GOT3 (cell line): Measurements from ENCODE around the gene AFF4.
"Not testable (repeated sequence)": the region's sequence is repeated elsewhere in the genome, so short reads cannot be mapped to it uniquely, and the experiment has no call there.

ENCODE experiments used
- DNase-seq: peaks from one replicate; lab custom pipeline; 2025; ENCODE audit warnings: mixed read lengths; lab: John Stamatoyannopoulos, UW

The AFF4 gene, protein sequence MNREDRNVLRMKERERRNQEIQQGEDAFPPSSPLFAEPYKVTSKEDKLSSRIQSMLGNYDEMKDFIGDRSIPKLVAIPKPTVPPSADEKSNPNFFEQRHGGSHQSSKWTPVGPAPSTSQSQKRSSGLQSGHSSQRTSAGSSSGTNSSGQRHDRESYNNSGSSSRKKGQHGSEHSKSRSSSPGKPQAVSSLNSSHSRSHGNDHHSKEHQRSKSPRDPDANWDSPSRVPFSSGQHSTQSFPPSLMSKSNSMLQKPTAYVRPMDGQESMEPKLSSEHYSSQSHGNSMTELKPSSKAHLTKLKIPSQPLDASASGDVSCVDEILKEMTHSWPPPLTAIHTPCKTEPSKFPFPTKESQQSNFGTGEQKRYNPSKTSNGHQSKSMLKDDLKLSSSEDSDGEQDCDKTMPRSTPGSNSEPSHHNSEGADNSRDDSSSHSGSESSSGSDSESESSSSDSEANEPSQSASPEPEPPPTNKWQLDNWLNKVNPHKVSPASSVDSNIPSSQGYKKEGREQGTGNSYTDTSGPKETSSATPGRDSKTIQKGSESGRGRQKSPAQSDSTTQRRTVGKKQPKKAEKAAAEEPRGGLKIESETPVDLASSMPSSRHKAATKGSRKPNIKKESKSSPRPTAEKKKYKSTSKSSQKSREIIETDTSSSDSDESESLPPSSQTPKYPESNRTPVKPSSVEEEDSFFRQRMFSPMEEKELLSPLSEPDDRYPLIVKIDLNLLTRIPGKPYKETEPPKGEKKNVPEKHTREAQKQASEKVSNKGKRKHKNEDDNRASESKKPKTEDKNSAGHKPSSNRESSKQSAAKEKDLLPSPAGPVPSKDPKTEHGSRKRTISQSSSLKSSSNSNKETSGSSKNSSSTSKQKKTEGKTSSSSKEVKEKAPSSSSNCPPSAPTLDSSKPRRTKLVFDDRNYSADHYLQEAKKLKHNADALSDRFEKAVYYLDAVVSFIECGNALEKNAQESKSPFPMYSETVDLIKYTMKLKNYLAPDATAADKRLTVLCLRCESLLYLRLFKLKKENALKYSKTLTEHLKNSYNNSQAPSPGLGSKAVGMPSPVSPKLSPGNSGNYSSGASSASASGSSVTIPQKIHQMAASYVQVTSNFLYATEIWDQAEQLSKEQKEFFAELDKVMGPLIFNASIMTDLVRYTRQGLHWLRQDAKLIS

DNA sequence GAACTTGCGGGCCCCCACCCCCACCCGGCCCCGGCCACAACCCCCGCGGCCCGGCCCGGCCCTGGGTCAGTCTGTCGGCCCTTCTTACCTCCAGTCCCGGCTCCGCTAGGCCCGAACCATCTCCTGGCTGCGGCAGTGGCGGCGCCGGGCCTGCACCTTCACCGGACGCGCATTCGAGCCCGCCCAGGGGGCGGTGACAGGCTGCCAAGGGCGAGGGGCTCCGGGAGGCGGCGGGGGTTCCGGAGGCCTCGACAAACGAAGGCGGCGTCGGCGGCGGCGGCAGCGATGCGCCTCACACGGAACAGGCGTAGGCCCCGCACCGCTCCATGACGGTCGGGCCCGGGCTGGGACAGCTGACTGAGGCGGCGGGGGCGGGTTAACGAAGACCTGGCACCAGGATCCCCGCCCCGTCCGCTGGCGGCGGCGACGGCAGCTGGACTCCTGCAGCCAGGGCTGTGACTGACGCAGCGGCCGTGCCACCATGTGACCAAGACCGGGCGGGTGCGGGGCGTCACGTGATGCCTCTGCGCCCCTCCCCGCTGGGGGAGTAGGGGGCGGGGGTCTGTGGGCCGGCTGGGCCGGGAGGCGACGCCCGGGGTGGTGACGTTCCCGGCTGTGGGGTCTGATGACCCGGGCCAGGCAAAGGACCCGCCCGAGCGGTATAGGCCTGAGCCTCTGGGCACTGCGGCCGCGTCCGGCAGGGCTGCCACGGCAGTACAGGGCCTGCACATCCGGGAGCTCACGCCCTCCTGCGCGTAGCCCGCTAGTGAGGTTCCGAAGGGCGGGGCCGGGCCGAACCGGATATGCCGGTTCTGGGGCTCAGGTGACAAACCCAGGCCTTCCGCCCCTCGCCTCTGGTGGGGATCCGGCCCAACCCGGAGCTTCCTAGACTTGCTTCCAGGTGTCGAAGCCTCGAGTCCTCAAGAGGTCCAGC, at the start of gene AFF4:
TSS of gene AFF4 (minus strand) at position 464 of the 934 bp plus-strand sequence. CDS start 26,445 bp downstream, outside the sequence.
- DNase-seq = peak; percentile 99

DNA sequence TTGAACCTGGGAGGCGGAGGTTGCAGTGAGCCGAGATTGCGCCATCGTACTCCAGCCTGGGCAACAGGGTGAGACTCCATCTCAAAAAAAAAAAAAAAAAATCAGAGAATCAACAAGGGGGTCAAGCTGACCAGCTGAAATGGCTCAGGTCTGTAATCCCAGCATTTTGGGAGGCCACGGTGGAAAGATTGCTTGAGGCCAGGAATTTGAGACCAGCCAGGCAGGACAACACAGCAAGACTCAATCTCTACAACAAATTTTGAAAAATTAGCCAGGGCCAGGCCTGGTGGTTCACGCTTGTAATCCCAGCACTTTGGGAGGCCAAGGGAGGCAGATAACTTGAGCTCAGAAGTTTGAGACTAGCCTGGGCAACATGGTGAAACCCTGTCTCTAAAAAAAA, 45.0 kb upstream of the AFF4 start:
- not testable (repeated sequence) for DNase-seq

DNA sequence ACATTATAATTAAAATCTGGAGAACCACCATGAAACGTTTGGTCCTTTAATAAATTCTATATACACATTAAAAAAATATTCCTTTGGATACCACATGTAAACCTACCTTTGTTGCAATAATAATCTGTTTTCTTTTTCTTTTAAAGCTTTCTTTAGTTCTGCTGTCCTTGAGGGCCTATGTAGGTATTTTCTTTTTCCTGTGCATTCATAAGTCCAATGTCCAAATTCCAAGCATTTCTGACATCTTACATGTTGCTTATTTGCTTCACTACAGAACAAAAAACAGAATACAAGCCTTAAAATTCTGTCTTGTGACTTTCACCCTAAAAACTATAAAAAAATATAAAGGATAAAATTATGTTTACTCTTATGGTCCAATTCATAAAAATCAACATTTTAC, 43.2 kb upstream of the AFF4 start:
- no peak for DNase-seq

DNA sequence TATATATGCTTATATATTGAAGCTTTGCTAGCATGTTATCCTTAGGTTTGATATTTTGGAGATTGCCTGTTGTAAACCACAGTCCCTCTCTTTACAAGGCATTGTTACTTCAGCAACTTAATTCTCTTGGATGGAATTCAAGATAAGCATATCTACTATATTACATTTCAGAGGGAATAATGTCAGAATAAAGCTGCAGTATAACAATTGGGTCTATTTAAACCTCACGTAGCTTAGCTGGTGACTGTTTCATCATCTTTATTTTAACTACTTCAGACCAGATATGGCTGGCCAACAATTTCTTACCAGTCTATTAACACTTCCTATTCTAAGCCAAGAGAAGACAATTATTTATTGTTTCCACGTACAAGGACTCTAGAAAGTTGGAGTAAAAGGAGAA, 35.8 kb upstream of the AFF4 start:
- DNase-seq = no peak

DNA sequence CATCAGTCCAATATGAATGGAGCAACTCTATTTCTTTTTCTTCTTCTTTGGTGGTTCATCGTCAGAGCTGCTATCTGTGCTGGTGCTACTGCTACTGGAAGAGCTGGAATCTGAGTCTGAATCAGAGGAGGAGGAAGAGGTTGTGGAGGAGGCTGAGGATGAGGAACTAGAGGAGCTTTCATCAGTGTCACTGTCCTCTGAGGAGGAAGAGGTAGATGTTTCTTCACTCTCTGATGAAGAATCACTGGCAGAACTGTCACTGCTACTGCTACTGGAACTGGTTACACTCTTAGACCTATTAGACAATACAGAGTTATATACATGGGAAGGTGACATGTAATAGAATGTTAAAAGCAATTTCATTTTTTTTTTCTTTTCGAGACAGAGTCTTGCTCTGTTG, 35.1 kb upstream of the AFF4 start:
- DNase-seq = no peak

DNA sequence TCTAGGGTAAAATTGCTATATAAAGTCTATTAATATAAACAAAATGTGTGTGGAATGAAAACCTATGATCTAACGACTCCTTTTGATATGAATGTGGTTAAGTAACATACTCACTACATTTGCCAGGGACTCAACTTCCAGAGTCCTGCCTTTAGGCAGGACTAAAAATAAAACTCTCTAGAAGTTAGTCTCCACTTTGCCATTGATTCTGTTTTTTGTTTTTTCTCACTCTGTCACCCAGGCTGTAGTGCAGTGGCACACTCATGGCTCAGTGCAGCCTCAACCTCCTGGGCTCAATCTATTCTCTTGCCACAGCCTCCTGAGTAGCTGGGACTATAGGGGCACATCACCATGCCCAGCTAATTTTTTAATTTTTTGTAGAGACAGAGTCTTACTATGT, 32.9 kb upstream of the AFF4 start:
- DNase-seq = no peak

DNA sequence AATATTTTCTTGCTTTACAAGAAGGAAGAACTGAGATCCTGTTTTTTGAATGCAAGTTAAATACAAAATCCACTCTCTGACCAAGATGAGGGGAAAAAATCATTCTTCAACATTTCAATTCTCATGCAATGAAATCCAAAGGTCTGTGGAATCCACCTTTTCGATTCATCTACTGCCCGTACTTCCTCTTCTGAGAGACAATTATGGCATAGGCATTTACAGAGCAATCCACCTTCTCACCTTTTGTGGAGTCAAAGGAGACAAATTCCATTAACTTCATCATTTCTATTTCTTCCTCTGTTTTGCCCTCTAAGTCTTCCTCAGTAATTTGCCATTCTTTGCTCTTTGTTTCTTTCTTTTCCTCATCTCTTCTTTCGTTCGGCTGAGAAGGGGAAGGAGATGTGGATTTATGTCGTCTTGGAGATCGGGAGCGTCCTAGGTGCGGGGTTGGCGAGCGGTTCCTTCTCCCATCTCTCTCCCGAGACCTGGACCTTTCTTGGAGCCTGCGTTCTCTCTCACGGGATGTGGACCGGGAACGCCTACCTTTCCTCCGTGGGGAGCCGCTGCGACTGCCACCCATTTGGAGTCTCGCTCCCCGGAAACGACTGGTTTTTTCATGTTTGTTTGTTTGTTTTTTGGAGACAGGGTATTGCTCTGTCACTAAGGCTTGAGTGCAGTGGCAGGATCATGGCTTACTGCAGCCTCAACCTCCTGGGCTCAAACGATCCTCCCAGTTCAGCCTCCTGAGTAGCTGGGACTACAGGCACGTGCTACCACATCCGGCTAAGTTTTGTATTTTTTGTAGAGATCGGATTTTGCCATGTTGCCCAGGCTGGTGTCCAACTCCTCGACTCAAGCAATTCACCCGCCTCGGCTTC, 24.3 kb upstream of the AFF4 start:
- no peak for DNase-seq

DNA sequence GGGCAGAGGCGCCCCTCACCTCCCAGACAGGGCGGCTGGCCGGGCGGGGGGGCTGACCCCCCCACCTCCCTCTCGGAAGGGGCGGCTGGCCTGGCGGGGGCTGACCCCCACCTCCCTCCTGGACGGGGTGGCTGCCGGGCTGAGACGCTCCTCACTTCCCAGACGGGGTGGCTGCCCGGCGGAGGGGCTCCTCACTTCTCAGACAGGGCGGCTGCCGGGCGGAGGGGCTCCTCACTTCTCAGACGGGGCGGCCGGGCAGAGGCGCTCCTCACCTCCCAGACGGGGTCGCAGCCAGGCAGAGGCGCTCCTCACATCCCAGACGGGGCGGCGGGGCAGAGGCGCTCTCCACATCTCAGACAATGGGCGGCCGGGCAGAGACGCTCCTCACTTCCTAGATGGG, 19.5 kb upstream of the AFF4 start:
- not testable (repeated sequence) for DNase-seq

DNA sequence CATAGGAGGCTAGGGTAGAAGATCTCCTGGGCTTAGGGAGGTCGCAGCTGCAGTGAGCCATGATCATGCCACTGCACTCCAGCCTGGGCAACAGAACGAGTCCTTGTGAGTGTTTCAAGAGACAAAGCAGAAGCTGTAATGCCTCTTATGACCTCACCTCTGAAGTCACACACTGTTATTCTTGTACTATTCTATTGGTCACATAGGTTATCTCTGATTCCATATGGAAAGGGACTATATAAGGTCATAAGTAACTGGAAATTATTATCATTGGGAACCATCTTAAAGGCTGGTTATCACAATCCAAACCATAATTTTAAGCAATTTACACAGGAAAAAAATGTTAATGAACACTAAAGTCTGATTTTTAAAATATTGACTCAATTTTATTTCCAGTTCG, 17.9 kb upstream of the AFF4 start:
- no peak for DNase-seq

DNA sequence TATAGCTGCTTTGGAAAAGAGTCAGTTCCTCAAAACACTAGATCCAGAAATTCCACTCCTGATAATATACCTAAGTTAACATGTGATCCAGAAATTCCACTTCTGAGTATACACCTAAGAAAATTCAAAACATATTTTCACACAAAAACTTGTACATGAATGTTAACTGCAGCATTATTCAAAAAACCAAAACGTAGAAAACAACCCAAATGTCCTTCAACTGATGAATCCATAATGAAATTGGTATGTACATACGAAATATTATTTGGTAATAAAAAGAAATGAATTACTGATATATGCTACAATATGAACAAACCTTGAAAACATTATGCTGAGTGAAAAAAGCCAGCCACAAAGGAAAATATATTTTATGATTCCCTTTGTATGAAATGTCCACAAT, 16.5 kb upstream of the AFF4 start:
- DNase-seq = no peak

DNA sequence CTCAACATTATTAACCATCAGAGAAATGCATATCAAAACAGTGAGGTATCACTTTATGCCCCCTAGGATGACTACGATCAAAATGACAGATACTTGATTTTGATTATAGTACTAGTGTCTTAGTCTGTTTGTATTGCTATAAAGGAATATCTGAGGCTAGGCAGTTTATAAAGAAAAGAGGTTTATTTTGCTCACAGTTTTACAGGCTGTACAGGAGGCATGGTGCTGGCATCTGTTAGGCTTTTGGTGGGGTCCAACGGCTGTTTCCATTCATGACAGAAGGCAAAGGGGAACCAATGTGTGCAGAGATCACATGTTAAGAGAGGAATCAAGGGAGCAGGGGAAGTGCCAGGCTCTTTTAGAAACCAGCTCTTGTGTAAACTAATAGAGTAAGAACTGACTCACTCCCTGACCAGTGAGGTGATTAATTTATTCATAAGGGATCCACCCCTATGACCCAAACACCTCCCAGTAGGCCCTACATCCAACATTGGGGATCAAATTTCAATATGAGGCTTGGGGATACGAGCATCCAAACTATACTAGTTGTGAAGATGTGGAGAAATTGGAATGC, 16.0 kb upstream of the AFF4 start:
- DNase-seq = no peak

DNA sequence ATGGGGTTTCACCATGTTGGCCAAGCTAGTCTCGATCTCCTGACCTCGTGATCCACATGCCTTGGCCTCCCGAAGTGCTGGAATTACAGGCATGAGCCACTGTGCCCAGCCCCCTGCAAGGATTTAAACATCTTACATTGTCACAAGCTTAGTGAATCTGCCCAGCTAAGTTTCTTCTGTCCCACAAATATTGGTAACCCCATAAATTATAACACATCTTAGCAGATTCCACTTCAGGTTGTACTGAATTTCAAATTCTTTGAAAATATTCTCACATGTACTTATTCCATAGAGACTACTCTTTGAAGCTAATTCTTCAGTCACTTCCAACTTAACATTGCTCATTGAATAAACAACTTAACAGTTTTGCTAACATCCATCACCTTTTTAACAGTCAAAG, 13.4 kb upstream of the AFF4 start:
- DNase-seq = no peak

DNA sequence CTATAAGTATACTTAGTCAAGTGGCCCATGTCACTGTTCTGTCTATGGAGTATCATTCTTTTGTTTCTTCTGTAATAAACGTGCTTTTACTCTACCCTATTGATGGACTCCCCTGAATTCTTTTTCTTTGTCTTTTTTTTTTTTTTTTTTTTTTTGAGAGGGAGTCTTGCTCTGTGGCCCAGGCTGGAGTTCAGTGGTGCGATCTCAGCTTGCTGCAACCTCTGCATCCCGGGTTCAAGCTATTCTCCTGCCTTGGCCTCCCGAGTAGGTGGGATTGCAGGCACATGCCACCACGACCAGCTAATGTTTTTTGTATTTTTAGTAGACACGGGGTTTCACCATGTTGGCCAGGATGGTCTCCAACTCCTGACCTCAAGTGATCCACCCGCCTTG, 9.0 kb upstream of the AFF4 start:
- not testable (repeated sequence) for DNase-seq

DNA sequence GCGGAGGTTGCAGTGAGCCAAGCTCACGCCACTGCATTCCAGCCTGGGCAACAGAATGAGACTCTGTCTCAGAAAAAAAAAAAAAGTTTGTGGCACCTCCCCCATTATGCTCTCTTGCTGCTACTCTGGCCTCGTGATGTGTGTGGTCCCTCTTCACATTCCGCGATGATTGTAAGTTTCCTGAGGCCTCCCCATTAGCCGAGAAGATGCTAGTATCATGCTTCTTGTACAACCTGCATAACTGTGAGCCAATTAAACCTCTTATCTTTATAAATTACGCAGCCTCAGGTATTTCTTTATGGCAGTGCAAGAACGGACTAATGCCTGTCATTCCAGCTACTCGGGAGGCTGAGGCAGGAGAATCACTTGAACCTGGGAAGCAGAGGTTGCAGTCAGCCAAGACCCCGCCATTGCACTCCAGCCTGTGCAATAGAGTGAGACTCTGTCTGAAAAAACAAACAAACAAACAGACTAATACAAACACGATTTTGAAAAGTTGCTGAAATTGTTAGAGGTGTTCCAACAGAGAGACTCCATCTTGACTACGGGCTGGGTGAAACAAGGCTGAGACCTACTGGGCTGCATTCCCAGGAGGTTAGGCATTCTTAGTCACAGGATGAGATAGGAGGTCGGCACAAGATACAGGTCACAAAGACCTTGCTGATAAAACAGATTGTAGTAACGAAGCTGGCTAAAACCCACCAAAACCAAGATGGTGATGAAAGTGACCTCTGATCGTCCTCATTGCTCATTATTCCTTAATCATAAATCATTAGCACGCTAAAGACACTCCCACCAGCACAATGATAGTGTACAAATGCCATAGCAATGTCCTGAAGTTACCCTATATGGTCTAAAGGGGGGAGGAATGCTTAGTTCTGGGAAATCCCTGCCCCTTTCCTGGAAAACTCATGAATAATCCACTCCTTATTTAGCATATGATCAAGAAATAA, 8.3 kb upstream of the AFF4 start:
- DNase-seq = no peak

DNA sequence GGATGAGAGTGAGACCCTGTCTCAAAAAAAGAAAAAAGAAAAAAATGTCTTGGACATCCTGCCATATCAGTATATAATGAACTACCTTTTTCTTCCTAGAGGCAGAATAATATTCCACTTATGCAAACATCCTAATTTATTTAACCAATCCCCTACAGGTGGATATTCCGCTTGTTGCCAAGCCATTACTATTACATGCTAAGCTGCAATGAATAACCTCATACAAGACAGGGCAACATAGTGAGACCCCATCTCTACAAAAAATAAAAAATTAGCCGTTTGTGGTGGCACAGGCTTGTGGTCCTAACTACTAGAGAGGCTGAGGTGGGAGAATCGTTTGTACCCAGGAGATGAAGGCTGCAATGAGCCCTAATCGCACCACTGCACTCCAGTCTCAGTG, 1.7 kb upstream of the AFF4 start:
- no peak for DNase-seq

DNA sequence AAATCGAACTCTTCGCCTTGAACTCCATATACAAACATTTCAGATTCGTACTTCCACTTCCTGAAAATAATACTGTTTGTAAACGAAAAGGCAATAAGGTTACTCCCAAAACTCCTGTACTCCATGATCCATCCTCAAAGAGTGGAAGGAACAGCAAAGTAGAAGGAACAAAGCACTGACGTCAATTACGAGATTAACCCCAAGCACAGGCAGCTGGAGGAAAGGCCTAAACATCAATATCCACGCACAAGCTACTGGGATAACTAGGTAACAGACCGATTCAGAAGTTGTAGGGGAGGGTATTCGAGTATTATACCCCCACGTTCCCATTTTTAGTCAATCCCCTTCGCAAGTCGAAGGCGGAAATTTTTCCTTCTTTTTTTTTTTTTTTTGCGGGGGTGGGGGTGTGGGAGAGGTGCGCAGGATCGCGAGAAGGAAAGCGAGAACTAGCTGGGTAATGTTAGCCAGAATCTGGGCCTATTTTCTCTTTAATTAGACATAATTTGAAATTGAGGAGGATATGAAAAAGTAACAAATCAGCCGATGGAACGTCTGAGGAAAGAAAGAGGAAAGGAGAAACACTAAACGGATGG, 909 bp downstream of the AFF4 start:
- no peak for DNase-seq

DNA sequence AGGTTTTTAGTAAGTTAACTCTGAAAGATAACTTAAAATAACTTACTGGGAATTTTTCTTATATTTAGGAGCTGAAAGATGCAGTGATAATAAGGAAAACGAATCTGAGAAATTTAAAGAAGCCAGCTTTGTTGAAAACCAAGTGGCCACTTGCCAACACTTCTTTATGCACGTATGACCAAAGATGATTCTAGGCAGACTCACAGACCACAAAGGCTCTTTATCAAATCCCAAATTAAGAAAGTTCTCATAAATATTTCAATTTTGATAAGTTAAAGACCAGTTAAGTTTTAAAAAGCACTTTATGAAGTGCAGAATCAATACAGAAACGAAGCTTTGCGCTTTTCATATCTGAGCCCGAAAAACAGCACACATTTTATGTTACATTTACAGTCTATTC, 1.5 kb downstream of the AFF4 start:
- no peak for DNase-seq

DNA sequence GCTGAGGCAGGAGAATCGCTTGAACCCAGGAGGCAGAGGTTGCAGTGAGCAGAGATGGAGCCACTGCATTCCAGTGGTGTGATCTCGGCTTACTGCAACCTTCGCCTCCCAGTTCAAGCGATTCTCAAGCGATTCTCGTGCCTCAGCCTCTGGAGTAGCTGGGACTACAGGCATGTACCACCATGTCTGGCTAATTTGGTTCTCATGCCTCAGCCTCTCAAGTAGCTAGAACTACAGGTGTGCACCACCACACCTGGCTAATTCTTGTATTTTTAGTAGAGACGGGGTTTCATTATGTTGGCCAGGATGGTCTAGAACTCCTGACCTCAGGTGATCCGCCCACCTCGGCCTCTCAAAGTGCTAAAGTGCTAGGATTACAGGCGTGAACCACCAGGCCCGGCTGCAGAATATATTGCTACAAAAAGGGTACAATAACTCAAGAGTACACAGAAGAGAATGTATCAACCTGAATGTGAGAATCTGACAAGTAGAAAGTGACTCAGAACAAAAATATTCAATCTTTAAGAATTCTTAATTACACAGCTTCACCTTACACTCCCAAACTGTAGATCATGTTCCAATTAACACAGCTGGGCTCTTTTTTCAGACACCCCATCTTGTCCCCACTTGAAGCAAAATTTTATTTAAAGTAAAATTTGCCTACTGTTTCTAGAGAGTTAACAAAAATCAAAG, 2.2 kb downstream of the AFF4 start:
- not testable (repeated sequence) for DNase-seq
